Neutrophil (primary cell): Measurements from ENCODE around the gene RRM1.
"Not testable (repeated sequence)": the region's sequence is repeated elsewhere in the genome, so short reads cannot be mapped to it uniquely, and the experiment has no call there.

Experiments used
- H3K27ac ChIP-seq: fragments of 200-600 bp; sonication (generic); 2 replicates; pipeline ENCODE4 v1.5.1; 2016; ENCODE audit warnings: mild to moderate bottlenecking, moderate library complexity
- H3K27me3 ChIP-seq: fragments of 200-600 bp; sonication (generic); 2 replicates; pipeline ENCODE4 v1.6.0; 2016; ENCODE audit warnings: mild to moderate bottlenecking
- H3K36me3 ChIP-seq: fragments of 200-600 bp; sonication (generic); 2 replicates; pipeline ENCODE4 v1.5.1; 2017
- H3K4me1 ChIP-seq, 2 experiments: fragments of 200-600 bp in 1 of 2; sonication (generic) in 1 of 2; 1 replicate in 1 of 2; 2 replicates in 1 of 2; pipeline versions ENCODE4 v1.5.1 to v1.6.1; 2013 to 2016; ENCODE audit warnings: low read depth in 1 of 2, low read length in 1 of 2, mild to moderate bottlenecking in 1 of 2, moderate library complexity in 1 of 2; ENCODE audit not compliant: control insufficient read depth in 1 of 2, insufficient read depth in 1 of 2
- H3K4me3 ChIP-seq, 2 experiments: fragments of 200-600 bp in 1 of 2; sonication (generic) in 1 of 2; 1 replicate in 1 of 2; 2 replicates in 1 of 2; pipeline ENCODE4 v1.5.1; 2013 to 2016; ENCODE audit warnings: low read depth in 1 of 2, low read length in 1 of 2, mild to moderate bottlenecking in 1 of 2, moderate library complexity in 1 of 2
- H3K9me3 ChIP-seq: fragments of 200-600 bp; sonication (generic); 2 replicates; pipeline ENCODE4 v1.5.1; 2016
- TF ChIP-seq, protein P1 (sequence below): fragments of 200-600 bp; sonication (generic); IDR thresholded peaks from 2 replicates; pipeline ENCODE4 v1.5.1; 2016; ENCODE audit warnings: antibody characterized with exemption

The RRM1 gene

GRCh38 chr11:4140067-4140636 is 45.6 kb downstream of the RRM1 start:
- Histone ChIP-seq H3K27ac (no peak overlapping the region), H3K9me3 (no peaks in the 10 kb centered on the region), H3K27me3 (no peaks in the 10 kb centered on the region), H3K4me3 (no peak overlapping the region), H3K4me1 (no peaks in the 10 kb centered on the region), H3K36me3 (peaks cover 48% of the 10 kb centered on the region)
- TF ChIP-seq, protein P1, sequence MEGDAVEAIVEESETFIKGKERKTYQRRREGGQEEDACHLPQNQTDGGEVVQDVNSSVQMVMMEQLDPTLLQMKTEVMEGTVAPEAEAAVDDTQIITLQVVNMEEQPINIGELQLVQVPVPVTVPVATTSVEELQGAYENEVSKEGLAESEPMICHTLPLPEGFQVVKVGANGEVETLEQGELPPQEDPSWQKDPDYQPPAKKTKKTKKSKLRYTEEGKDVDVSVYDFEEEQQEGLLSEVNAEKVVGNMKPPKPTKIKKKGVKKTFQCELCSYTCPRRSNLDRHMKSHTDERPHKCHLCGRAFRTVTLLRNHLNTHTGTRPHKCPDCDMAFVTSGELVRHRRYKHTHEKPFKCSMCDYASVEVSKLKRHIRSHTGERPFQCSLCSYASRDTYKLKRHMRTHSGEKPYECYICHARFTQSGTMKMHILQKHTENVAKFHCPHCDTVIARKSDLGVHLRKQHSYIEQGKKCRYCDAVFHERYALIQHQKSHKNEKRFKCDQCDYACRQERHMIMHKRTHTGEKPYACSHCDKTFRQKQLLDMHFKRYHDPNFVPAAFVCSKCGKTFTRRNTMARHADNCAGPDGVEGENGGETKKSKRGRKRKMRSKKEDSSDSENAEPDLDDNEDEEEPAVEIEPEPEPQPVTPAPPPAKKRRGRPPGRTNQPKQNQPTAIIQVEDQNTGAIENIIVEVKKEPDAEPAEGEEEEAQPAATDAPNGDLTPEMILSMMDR = no peak

GRCh38 chr11:4146070-4146771 is 51.6 kb downstream of the RRM1 start:
- TF ChIP-seq, protein P1 = no peak
- H3K36me3 ChIP-seq = peaks cover 15% of the 10 kb centered on the region

GRCh38 chr11:4146772-4147098 is 52.1 kb downstream of the RRM1 start:
- Histone ChIP-seq H3K4me1 (no peaks in the 10 kb centered on the region), H3K36me3 (peaks cover 11% of the 10 kb centered on the region), H3K27me3 (no peaks in the 10 kb centered on the region), H3K27ac (no peak overlapping the region), H3K4me3 (no peak overlapping the region), H3K9me3 (no peaks in the 10 kb centered on the region)
- TF ChIP-seq, protein P1 = no peak

More at GRCh38 chr11:4146070-4146771, 51.6 kb downstream of the RRM1 start:
- Histone ChIP-seq H3K27ac (no peak overlapping the region), H3K4me3 (no peak overlapping the region), H3K27me3 (no peaks in the 10 kb centered on the region), H3K4me1 (no peaks in the 10 kb centered on the region), H3K9me3 (no peaks in the 10 kb centered on the region)

- Histone ChIP-seq H3K27me3 (no peaks in the 10 kb centered on the region), H3K27ac (no peak overlapping the region), H3K36me3 (no peaks in the 10 kb centered on the region), H3K4me1 (no peaks in the 10 kb centered on the region), H3K9me3 (no peaks in the 10 kb centered on the region), H3K4me3 (no peak overlapping the region)
- TF ChIP-seq, protein P1 = no peak
These were observed 59.9 kb downstream of the RRM1 start for GRCh38 chr11:4154503-4154902.

GRCh38 chr11:4156571-4156970 is 62.0 kb downstream of the RRM1 start:
- TF ChIP-seq, protein P1 = no peak
- H3K9me3 ChIP-seq = no peaks in the 10 kb centered on the region
- no peaks in the 10 kb centered on the region for H3K36me3 ChIP-seq
- H3K27ac ChIP-seq = no peak overlapping the region
- H3K27me3 ChIP-seq = peaks cover under 1% of the 10 kb centered on the region
- no peaks in the 10 kb centered on the region for H3K4me1 ChIP-seq
- no peak overlapping the region for H3K4me3 ChIP-seq

GRCh38 chr11:4158818-4159217 is 64.2 kb downstream of the RRM1 start:
- not testable (repeated sequence) for H3K27me3 ChIP-seq, H3K4me1 ChIP-seq, H3K9me3 ChIP-seq, H3K36me3 ChIP-seq, H3K4me3 ChIP-seq, H3K27ac ChIP-seq
